Right lobe of liver (tissue), 6 donors: ENCODE data around the gene TBX18. TPM values are rescaled to one million over a fixed set of nuclear protein-coding genes. Genes with fewer than 3 reads are reported as not detected.

Experiments used
- ATAC-seq, 4 donors: fragments of 200-7000 bp; cut with Tn5 transposase; one replicate each; pipeline ENCODE4 v1.9.1; 2020; ENCODE audit warnings: mild to moderate bottlenecking in 4 of 4, moderate library complexity in 4 of 4
- DNase-seq, 3 donors: peaks; one replicate each; pipeline ENCODE4 v3.0.0-alpha.2; 2020
- H3K27ac ChIP-seq, 3 donors: fragments of 200-600 bp; one replicate each; pipeline ENCODE4 v1.8.0; 2022
- H3K27me3 ChIP-seq, 2 donors: fragments of 200-600 bp; one replicate each; pipeline ENCODE4 v1.8.0; 2022
- H3K36me3 ChIP-seq, 4 donors: fragments of 200-600 bp; sonication (generic) in 1 of 4; one replicate each; pipeline versions ENCODE4 v1.5.1 to v1.8.0; 2017 to 2022; ENCODE audit warnings: control low read depth in 1 of 4
- H3K4me1 ChIP-seq, 4 donors: fragments of 200-600 bp; sonication (generic) in 1 of 4; one replicate each; pipeline versions ENCODE4 v1.5.1 to v1.8.0; 2017 to 2022; ENCODE audit warnings: control low read depth in 1 of 4
- H3K4me3 ChIP-seq, 3 donors: fragments of 200-600 bp; one replicate each; pipeline ENCODE4 v1.8.0; 2022
- H3K9me3 ChIP-seq, 4 donors: fragments of 200-600 bp; sonication (generic) in 1 of 4; one replicate each; pipeline versions ENCODE4 v1.5.1 to v1.8.0; 2017 to 2022; ENCODE audit warnings: control low read depth in 1 of 4
- CTCF ChIP-seq, 4 donors: fragments of 200-600 bp in 3 of 4; fragments of 450-650 bp in 1 of 4; IDR thresholded peaks; one replicate each; pipeline versions ENCODE4 v1.5.1 to v1.8.0; 2016 to 2022; ENCODE audit warnings: antibody characterized with exemption in 4 of 4, mild to moderate bottlenecking in 2 of 4
- POLR2A ChIP-seq: fragments of 450-650 bp; IDR thresholded peaks from one replicate; pipeline ENCODE4 v1.6.1; 2017; ENCODE audit warnings: antibody characterized with exemption, mild to moderate bottlenecking
- WGBS: methylation state at CpG from one replicate; pipeline ENCODE4 v1.1.6; 2018; ENCODE audit warnings: low coverage, low lambda C conversion rate; ENCODE audit not compliant: insufficient coverage; ENCODE audit errors: missing lambda C conversion rate; 5-methylcytosine and 5-hydroxymethylcytosine counted together
- intact Hi-C, 2 donors: fragments of 100-400 bp; cut with DNase I; formaldehyde crosslinking; loops; one replicate each; pipeline versions ENCODE4 v1.11.2 to v1.14.1; 2022
- total RNA-seq, 6 experiments: library from RNA; depleted of rRNA in 2 of 6; stranded (reverse); fragments of >200 nt in 2 of 6; fragmentation: NEBNext Ultra II Directional in 3 of 6; extraction: Animal tissue kit (Norgen Biotek cat#: 25700) in 3 of 6; gene quantifications; one replicate each; pipeline versions ENCODE4 v1.1.0 to v1.2.4, GENCODE V29; 2016 to 2023
- donor health status: DM: no; HTN: yes; CAD: no.
- donor health status: DM: no; HTN: no; CAD: no.
- donor health status: DM: no; HTN: no; CAD: no.
- donor health status: DM: no; HTN: yes; CAD: no.
- donor health status: DM: no; HTN: yes; CAD: no.

The TBX18 gene
- total RNA-seq, 6 experiments from 2014 or later, result 0.15 to 0.87 (median 0.49) TPM; not detected in 1

- Histone ChIP-seq H3K27ac (no peak overlapping the region), H3K36me3 (no peaks in the 10 kb centered on the region), H3K9me3 (no peaks in the 10 kb centered on the region), H3K4me1 (peaks cover 0 to 13% (median 0%) of the 10 kb centered on the region in 4 donors), H3K4me3 (no peak overlapping the region), H3K27me3 (peaks cover 6 to 87% of the 10 kb centered on the region in 2 donors)
- intact Hi-C loops, result no loop called here
- ATAC-seq, result peak in 3 of 4 donors; percentile 11 to 16 (median 12)
- WGBS, result 12% methylated on average over 20 of the region's 40 CpGs
- DNase-seq, result no peak
- TF ChIP-seq CTCF (IDR thresholded peaks at IDR 0.05), result no peak
- TF ChIP-seq POLR2A, result no peak
These were observed 2.0 kb downstream of the TBX18 start for GRCh38 chr6:84762220-84763002.

GRCh38 chr6:84758486-84758885, 5.9 kb downstream of the TBX18 start:
- no peaks in the 10 kb centered on the region for H3K36me3 ChIP-seq
- no peak overlapping the region for H3K4me3 ChIP-seq
- TF ChIP-seq CTCF (IDR thresholded peaks at IDR 0.05) (no peak), POLR2A (no peak)
- ATAC-seq, result no peak
- peaks cover 0 to 51% of the 10 kb centered on the region in 2 donors for H3K27me3 ChIP-seq
- no peaks in the 10 kb centered on the region for H3K9me3 ChIP-seq
- intact Hi-C loops, result no loop called here
- no peak for DNase-seq
- H3K27ac ChIP-seq, result no peak overlapping the region
- peaks cover 0 to 1% (median 0%) of the 10 kb centered on the region in 4 donors for H3K4me1 ChIP-seq

- H3K36me3 ChIP-seq, result no peaks in the 10 kb centered on the region
- no peak for DNase-seq
- ATAC-seq, result no peak
- no peak overlapping the region for H3K27ac ChIP-seq
- intact Hi-C loops, result no loop called here
- H3K9me3 ChIP-seq, result no peaks in the 10 kb centered on the region
- TF ChIP-seq POLR2A (no peak), CTCF (IDR thresholded peaks at IDR 0.05) (no peak)
- no peaks in the 10 kb centered on the region for H3K4me1 ChIP-seq
- 66% methylated on average over 6 of the region's 6 CpGs for WGBS
- peaks cover 0 to 42% of the 10 kb centered on the region in 2 donors for H3K27me3 ChIP-seq
- no peak overlapping the region for H3K4me3 ChIP-seq
These were observed 7.5 kb downstream of the TBX18 start for GRCh38 chr6:84756877-84757276.

- Histone ChIP-seq H3K4me1 (no peaks in the 10 kb centered on the region), H3K27me3 (peaks cover 0 to 37% of the 10 kb centered on the region in 2 donors), H3K4me3 (no peak overlapping the region), H3K27ac (no peak overlapping the region), H3K9me3 (no peaks in the 10 kb centered on the region), H3K36me3 (no peaks in the 10 kb centered on the region)
- no peak for ATAC-seq
- intact Hi-C loops, result no loop called here
- WGBS, result 63% methylated on average over 6 of the region's 7 CpGs
- no peak for DNase-seq
- TF ChIP-seq CTCF (IDR thresholded peaks at IDR 0.05), result no peak
- no peak for TF ChIP-seq POLR2A
These were observed 7.9 kb downstream of the TBX18 start for GRCh38 chr6:84756466-84756865.
